Caco-2 (cell line): ENCODE results near the gene RRP1B. TPM values are rescaled to one million over a fixed set of nuclear protein-coding genes. Genes with fewer than 3 reads are reported as not detected.

Experiments used
- BruUV-seq: library from RNA; stranded (reverse); fragments of 400-500 nt; replicated peaks from 2 replicates; lab custom pipeline; 2021; lab: Mats Ljungman, UMichigan
- CTCF ChIA-PET: fragments of 300-600 bp; sonication (Branson Sonifier 250); formaldehyde crosslinking; loops from one replicate; lab custom pipeline; 2022; ENCODE audit warnings: antibody characterized with exemption; lab: Charles Lee
- POLR2A ChIA-PET: fragments of 300-600 bp; sonication (Branson Sonifier 250); formaldehyde crosslinking; loops from one replicate; lab custom pipeline; 2022; ENCODE audit warnings: antibody characterized with exemption; lab: Charles Lee
- DNase-seq, 2 experiments: peaks; one replicate each; pipeline versions ENCODE4 v3.0.0 to v3.0.0-alpha.2; 2020 to 2022
- H3K27me3 ChIP-seq: replicated peaks from 2 replicates; pipeline ENCODE4 v1.6.0; 2011; ENCODE audit warnings: low read length; ENCODE audit not compliant: control insufficient read depth, insufficient read depth
- H3K36me3 ChIP-seq: 2 replicates; pipeline ENCODE4 v1.5.1; 2011; ENCODE audit warnings: low read length; ENCODE audit not compliant: control insufficient read depth, insufficient read depth
- H3K4me1 ChIP-seq: fragments of 250-450 bp; sonication (Bioruptor Pico); 2 replicates; pipeline ENCODE4 v1.5.1; 2020; ENCODE audit warnings: mild to moderate bottlenecking
- H3K4me3 ChIP-seq: 2 replicates; pipeline ENCODE4 v1.5.1; 2011; ENCODE audit warnings: low read depth, mild to moderate bottlenecking, control low read depth, low read length
- H3K9me3 ChIP-seq: fragments of 250-450 bp; sonication (Bioruptor Pico); 2 replicates; pipeline ENCODE4 v1.5.1; 2020; ENCODE audit warnings: mild to moderate bottlenecking, moderate library complexity
- H3K27ac Mint-ChIP-seq: one replicate; pipeline ENCODE4 v1.8.0; 2022; ENCODE audit warnings: mixed read lengths; ENCODE audit not compliant: unreplicated experiment
- H3K27me3 Mint-ChIP-seq: one replicate; pipeline ENCODE4 v1.8.0; 2022; ENCODE audit warnings: mixed read lengths; ENCODE audit not compliant: insufficient read depth, unreplicated experiment
- H3K36me3 Mint-ChIP-seq: one replicate; pipeline ENCODE4 v1.8.0; 2022; ENCODE audit warnings: mild to moderate bottlenecking, mixed read lengths; ENCODE audit not compliant: insufficient read depth, unreplicated experiment
- H3K4me1 Mint-ChIP-seq: one replicate; pipeline ENCODE4 v1.8.0; 2022; ENCODE audit warnings: low read depth, mixed read lengths; ENCODE audit not compliant: unreplicated experiment
- H3K4me3 Mint-ChIP-seq: one replicate; pipeline ENCODE4 v1.8.0; 2022; ENCODE audit warnings: mild to moderate bottlenecking, moderate library complexity, mixed read lengths; ENCODE audit not compliant: unreplicated experiment
- H3K9me3 Mint-ChIP-seq: one replicate; pipeline ENCODE4 v1.8.0; 2022; ENCODE audit warnings: mixed read lengths; ENCODE audit not compliant: unreplicated experiment
- intact Hi-C: fragments of 100-400 bp; cut with micrococcal nuclease; formaldehyde crosslinking; loops from one replicate; pipeline ENCODE4 v1.10.0; 2022; ENCODE audit not compliant: unreplicated experiment
- total RNA-seq: library from RNA; stranded (reverse); gene quantifications from 2 replicates; pipeline ENCODE4 v1.2.3, GENCODE V29; 2022
- TF ChIP-seq, protein P1 (sequence below), 2 experiments: fragments of 200-600 bp in 1 of 2; IDR thresholded peaks; 1 replicate in 1 of 2; 2 replicates in 1 of 2; pipeline versions ENCODE4 v1.5.1 to v1.8.0; 2011 to 2022; ENCODE audit warnings: antibody characterized with exemption in 1 of 2, control low read depth in 1 of 2, inconsistent platforms in 1 of 2, low read depth in 1 of 2, low read length in 1 of 2, mild to moderate bottlenecking in 1 of 2, moderate library complexity in 1 of 2; ENCODE audit not compliant: insufficient read depth in 1 of 2, severe bottlenecking in 1 of 2, unreplicated experiment in 1 of 2

RRP1B gene
- total RNA-seq, 1 experiment from 2014 or later = 49.5 TPM

GRCh38 chr21:43632373-43632905, 26.9 kb upstream of the RRP1B start:
- TF ChIP-seq, protein P1, sequence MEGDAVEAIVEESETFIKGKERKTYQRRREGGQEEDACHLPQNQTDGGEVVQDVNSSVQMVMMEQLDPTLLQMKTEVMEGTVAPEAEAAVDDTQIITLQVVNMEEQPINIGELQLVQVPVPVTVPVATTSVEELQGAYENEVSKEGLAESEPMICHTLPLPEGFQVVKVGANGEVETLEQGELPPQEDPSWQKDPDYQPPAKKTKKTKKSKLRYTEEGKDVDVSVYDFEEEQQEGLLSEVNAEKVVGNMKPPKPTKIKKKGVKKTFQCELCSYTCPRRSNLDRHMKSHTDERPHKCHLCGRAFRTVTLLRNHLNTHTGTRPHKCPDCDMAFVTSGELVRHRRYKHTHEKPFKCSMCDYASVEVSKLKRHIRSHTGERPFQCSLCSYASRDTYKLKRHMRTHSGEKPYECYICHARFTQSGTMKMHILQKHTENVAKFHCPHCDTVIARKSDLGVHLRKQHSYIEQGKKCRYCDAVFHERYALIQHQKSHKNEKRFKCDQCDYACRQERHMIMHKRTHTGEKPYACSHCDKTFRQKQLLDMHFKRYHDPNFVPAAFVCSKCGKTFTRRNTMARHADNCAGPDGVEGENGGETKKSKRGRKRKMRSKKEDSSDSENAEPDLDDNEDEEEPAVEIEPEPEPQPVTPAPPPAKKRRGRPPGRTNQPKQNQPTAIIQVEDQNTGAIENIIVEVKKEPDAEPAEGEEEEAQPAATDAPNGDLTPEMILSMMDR (IDR thresholded peaks at IDR 0.05; ENCODE audit: insufficient read depth in 1 of 2, low read depth in 1 of 2, low read length in 1 of 2, severe bottlenecking in 1 of 2, unreplicated experiment in 1 of 2) = no peak
- Mint-ChIP-seq H3K4me1 (peaks cover 16% of the 10 kb centered on the region), H3K9me3 (no peaks in the 10 kb centered on the region), H3K36me3 (peaks cover 28% of the 10 kb centered on the region), H3K27me3 (no peaks in the 10 kb centered on the region), H3K4me3 (no peak overlapping the region), H3K27ac (no peak overlapping the region)
- ChIA-PET CTCF (no interaction called here), POLR2A (no interaction called here)
- no peak for DNase-seq
- Histone ChIP-seq H3K36me3 (no peaks in the 10 kb centered on the region), H3K4me3 (no peak overlapping the region), H3K4me1 (peaks cover 15% of the 10 kb centered on the region), H3K27me3 (no peaks in the 10 kb centered on the region), H3K9me3 (peaks cover 14% of the 10 kb centered on the region)
- BruUV-seq = no TSS peak
- intact Hi-C loops = no loop called here

DNA sequence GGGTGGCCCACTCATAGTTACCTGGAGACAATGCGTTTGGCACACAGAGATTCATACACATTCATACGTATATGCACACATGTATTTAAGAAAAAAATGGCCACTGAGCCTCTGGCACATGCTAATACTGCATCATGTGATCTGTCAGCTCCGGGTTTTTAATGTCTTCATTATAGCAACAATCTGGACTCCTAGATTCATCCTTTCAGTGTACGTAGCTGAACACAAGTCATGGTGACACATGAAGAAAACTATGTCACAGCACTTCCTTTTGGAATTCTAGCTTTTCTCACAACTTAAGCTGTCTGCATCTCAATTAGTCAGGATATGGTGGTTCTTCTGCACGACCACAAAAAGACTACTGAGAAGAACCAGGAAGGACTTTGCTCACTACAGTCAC, 24.7 kb upstream of the RRP1B start:
- Histone ChIP-seq H3K4me3 (no peak overlapping the region), H3K36me3 (no peaks in the 10 kb centered on the region), H3K9me3 (no peaks in the 10 kb centered on the region), H3K4me1 (peaks cover 17% of the 10 kb centered on the region), H3K27me3 (no peaks in the 10 kb centered on the region)
- Mint-ChIP-seq H3K36me3 (peaks cover 33% of the 10 kb centered on the region), H3K4me1 (peaks cover 28% of the 10 kb centered on the region), H3K4me3 (no peak overlapping the region), H3K27ac (no peak overlapping the region), H3K9me3 (no peaks in the 10 kb centered on the region), H3K27me3 (no peaks in the 10 kb centered on the region)
- CTCF ChIA-PET = no interaction called here
- POLR2A ChIA-PET = no interaction called here
- TF ChIP-seq, protein P1 (IDR thresholded peaks at IDR 0.05; ENCODE audit: insufficient read depth in 1 of 2, low read depth in 1 of 2, low read length in 1 of 2, severe bottlenecking in 1 of 2, unreplicated experiment in 1 of 2) = no peak
- BruUV-seq = no TSS peak
- intact Hi-C loops = no loop called here
- no peak for DNase-seq

GRCh38 chr21:43635436-43635835, 23.9 kb upstream of the RRP1B start:
- H3K27ac Mint-ChIP-seq = no peak overlapping the region
- no peaks in the 10 kb centered on the region for H3K9me3 Mint-ChIP-seq
- TF ChIP-seq, protein P1 (IDR thresholded peaks at IDR 0.05; ENCODE audit: insufficient read depth in 1 of 2, low read depth in 1 of 2, low read length in 1 of 2, severe bottlenecking in 1 of 2, unreplicated experiment in 1 of 2) = no peak
- H3K36me3 Mint-ChIP-seq = peaks cover 33% of the 10 kb centered on the region
- H3K4me3 Mint-ChIP-seq = no peak overlapping the region
- no peak for DNase-seq
- peaks cover 37% of the 10 kb centered on the region for H3K4me1 Mint-ChIP-seq
- CTCF ChIA-PET = no interaction called here
- Histone ChIP-seq H3K9me3 (no peaks in the 10 kb centered on the region), H3K4me1 (peaks cover 25% of the 10 kb centered on the region), H3K27me3 (no peaks in the 10 kb centered on the region), H3K36me3 (no peaks in the 10 kb centered on the region), H3K4me3 (no peak overlapping the region)
- POLR2A ChIA-PET = no interaction called here
- H3K27me3 Mint-ChIP-seq = no peaks in the 10 kb centered on the region
- intact Hi-C loops = no loop called here
- BruUV-seq = no TSS peak
